Upper lobe of right lung (tissue), 1 donor: Measurements from ENCODE around the gene CDCP2. TPM values are rescaled to one million over a fixed set of nuclear protein-coding genes. Genes with fewer than 3 reads are reported as not detected.

Experiments used
- ATAC-seq: fragments of 200-7000 bp; cut with Tn5 transposase; one replicate; pipeline ENCODE4 v1.9.1; 2020; ENCODE audit warnings: mild to moderate bottlenecking, moderate library complexity
- DNase-seq: peaks from one replicate; pipeline ENCODE4 v3.0.0-alpha.2; 2020
- H3K27ac ChIP-seq: fragments of 200-600 bp; one replicate; pipeline ENCODE4 v1.8.0; 2022
- H3K27me3 ChIP-seq: fragments of 200-600 bp; one replicate; pipeline ENCODE4 v1.8.0; 2022; ENCODE audit warnings: mild to moderate bottlenecking
- H3K36me3 ChIP-seq: fragments of 200-600 bp; one replicate; pipeline ENCODE4 v1.8.0; 2022
- H3K4me1 ChIP-seq: fragments of 200-600 bp; one replicate; pipeline ENCODE4 v1.8.0; 2022
- H3K4me3 ChIP-seq: fragments of 200-600 bp; one replicate; pipeline ENCODE4 v1.8.0; 2022; ENCODE audit warnings: mild to moderate bottlenecking
- H3K9me3 ChIP-seq: fragments of 200-600 bp; one replicate; pipeline ENCODE4 v1.8.0; 2022
- CTCF ChIP-seq: fragments of 200-600 bp; IDR thresholded peaks from one replicate; pipeline ENCODE4 v1.8.0; 2022; ENCODE audit warnings: antibody characterized with exemption
- intact Hi-C: fragments of 100-400 bp; cut with DNase I; formaldehyde crosslinking; loops from one replicate; pipeline ENCODE4 v1.11.0; 2022
- total RNA-seq: library from RNA; stranded (reverse); fragmentation: NEBNext Ultra II Directional; extraction: Animal tissue kit (Norgen Biotek cat#: 25700); gene quantifications from one replicate; pipeline ENCODE4 v1.2.1, GENCODE V29; 2021
- donor health status: DM: no; HTN: yes; CAD: no; lungs with severe emphysema.

CDCP2 gene
- total RNA-seq, 1 donor from 2014 or later, result 0.35 TPM

- TF ChIP-seq CTCF, result no peak
- Histone ChIP-seq H3K9me3 (no peaks in the 10 kb centered on the region), H3K27me3 (no peaks in the 10 kb centered on the region), H3K4me1 (peaks cover 6% of the 10 kb centered on the region), H3K4me3 (no peak overlapping the region), H3K27ac (no peak overlapping the region), H3K36me3 (no peaks in the 10 kb centered on the region)
- intact Hi-C loops, result no loop called here
- peak; percentile 10 for DNase-seq
- no peak for ATAC-seq
Measured at GRCh38 chr1:54118704-54119103, 34.1 kb downstream of the CDCP2 start.

GRCh38 chr1:54117815-54118563 is 34.8 kb downstream of the CDCP2 start:
- Histone ChIP-seq H3K27me3 (no peaks in the 10 kb centered on the region), H3K9me3 (no peaks in the 10 kb centered on the region), H3K4me1 (peaks cover 6% of the 10 kb centered on the region), H3K36me3 (no peaks in the 10 kb centered on the region), H3K4me3 (no peak overlapping the region), H3K27ac (no peak overlapping the region)
- ATAC-seq (no peak), DNase-seq (peak; percentile 32)
- intact Hi-C loops, result no loop called here
- no peak for TF ChIP-seq CTCF

- intact Hi-C loops, result no loop called here
- Histone ChIP-seq H3K4me1 (no peaks in the 10 kb centered on the region), H3K27ac (no peak overlapping the region), H3K27me3 (no peaks in the 10 kb centered on the region), H3K9me3 (no peaks in the 10 kb centered on the region), H3K36me3 (no peaks in the 10 kb centered on the region), H3K4me3 (no peak overlapping the region)
- DNase-seq, result no peak
- ATAC-seq, result no peak
- TF ChIP-seq CTCF, result no peak
Measured at GRCh38 chr1:54115520-54115919, 37.3 kb downstream of the CDCP2 start.

- DNase-seq, result peak; percentile 23
- no peak for TF ChIP-seq CTCF
- H3K4me1 ChIP-seq, result no peaks in the 10 kb centered on the region
- no peak for ATAC-seq
- no peaks in the 10 kb centered on the region for H3K27me3 ChIP-seq
- no peak overlapping the region for H3K27ac ChIP-seq
- no peaks in the 10 kb centered on the region for H3K9me3 ChIP-seq
- intact Hi-C loops, result no loop called here
- no peak overlapping the region for H3K4me3 ChIP-seq
- no peaks in the 10 kb centered on the region for H3K36me3 ChIP-seq
Measured at GRCh38 chr1:54114955-54115354, 37.8 kb downstream of the CDCP2 start.

- no peak overlapping the region for H3K27ac ChIP-seq
- DNase-seq (peak; percentile 8), ATAC-seq (no peak)
- intact Hi-C loops, result no loop called here
- H3K36me3 ChIP-seq, result no peaks in the 10 kb centered on the region
- no peaks in the 10 kb centered on the region for H3K4me1 ChIP-seq
- H3K27me3 ChIP-seq, result no peaks in the 10 kb centered on the region
- TF ChIP-seq CTCF, result no peak
- no peaks in the 10 kb centered on the region for H3K9me3 ChIP-seq
- no peak overlapping the region for H3K4me3 ChIP-seq
Measured at GRCh38 chr1:54114001-54114400, 38.8 kb downstream of the CDCP2 start.
